ENCODE measurements around the gene CXCR1. TPM values are rescaled to one million over a fixed set of nuclear protein-coding genes. Genes with fewer than 3 reads are reported as not detected.

CXCR1 gene
- total and polyA plus RNA-seq, 12 donors, result 0.07 to 0.68 (median 0.17) TPM; not detected in 3

DNA sequence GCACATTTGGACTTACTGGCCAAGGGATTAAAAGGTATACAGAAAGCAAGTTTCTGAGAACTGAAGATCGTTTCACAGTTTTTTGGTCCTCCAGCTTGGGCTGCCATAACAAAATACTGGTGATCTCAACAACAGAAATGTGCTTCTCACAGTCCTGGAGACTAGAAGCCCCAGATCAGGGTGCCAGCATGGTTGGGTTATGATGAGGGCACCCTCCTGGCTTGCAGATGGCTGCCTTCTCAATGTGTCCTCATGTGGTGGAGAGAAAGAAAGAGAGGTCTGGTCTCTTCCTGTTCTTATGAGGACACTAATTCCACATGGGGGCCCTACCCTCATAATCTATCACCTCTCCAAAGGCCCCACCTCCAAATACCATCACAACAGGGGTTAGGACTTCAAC lies 20.1 kb upstream of the CXCR1 start:
- intact Hi-C loops (cut with DNase I), result loop anchor here (5.0 kb wide), 2 partner anchors 70 to 75 kb away; partner anchors contain the start of gene GPBAR1 (in 1 of the 2)
- no peak for DNase-seq
- Histone ChIP-seq H3K27ac (no peak overlapping the region), H3K27me3 (no peaks in the 10 kb centered on the region), H3K4me3 (no peak overlapping the region), H3K9me3 (replicated peaks in 1 of 3) (no peaks in the 10 kb centered on the region), H3K4me1 (replicated peaks in 1 of 2) (no peaks in the 10 kb centered on the region), H3K36me3 (replicated peaks in 1 of 2) (no peaks in the 10 kb centered on the region)
- WGBS, 4 donors, result 39 to 73% (median 41%) methylated on average over 1 of the region's 1 CpG
- TF ChIP-seq, protein P1, sequence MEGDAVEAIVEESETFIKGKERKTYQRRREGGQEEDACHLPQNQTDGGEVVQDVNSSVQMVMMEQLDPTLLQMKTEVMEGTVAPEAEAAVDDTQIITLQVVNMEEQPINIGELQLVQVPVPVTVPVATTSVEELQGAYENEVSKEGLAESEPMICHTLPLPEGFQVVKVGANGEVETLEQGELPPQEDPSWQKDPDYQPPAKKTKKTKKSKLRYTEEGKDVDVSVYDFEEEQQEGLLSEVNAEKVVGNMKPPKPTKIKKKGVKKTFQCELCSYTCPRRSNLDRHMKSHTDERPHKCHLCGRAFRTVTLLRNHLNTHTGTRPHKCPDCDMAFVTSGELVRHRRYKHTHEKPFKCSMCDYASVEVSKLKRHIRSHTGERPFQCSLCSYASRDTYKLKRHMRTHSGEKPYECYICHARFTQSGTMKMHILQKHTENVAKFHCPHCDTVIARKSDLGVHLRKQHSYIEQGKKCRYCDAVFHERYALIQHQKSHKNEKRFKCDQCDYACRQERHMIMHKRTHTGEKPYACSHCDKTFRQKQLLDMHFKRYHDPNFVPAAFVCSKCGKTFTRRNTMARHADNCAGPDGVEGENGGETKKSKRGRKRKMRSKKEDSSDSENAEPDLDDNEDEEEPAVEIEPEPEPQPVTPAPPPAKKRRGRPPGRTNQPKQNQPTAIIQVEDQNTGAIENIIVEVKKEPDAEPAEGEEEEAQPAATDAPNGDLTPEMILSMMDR (IDR thresholded peaks at IDR 0.05), result no peak
- no peak for TF ChIP-seq POLR2A (IDR thresholded peaks at IDR 0.05)

DNA sequence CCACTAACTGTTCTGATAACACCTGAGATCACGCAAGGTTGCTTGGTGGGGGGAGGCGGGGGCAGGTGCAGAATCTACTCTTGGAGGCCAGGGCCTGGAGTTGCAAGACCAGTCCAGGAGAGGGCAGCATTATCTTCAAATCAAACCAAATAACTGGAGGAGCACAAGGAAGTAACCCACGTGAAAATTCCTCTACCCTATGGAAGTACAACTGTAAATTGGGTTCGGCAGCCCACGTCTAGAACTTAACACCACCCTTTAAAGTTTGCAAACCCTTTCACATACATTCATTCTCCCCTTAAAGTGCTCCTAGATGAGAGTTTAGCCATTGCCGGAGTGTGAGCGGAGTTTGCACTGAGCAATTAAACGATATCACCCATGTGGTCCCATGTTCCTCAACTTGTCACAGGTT lies 19.6 kb upstream of the CXCR1 start:
- Histone ChIP-seq H3K4me1 (replicated peaks in 1 of 2) (no peaks in the 10 kb centered on the region), H3K27me3 (no peaks in the 10 kb centered on the region), H3K9me3 (replicated peaks in 1 of 3) (no peaks in the 10 kb centered on the region), H3K36me3 (replicated peaks in 1 of 2) (no peaks in the 10 kb centered on the region), H3K27ac (no peak overlapping the region), H3K4me3 (no peak overlapping the region)
- intact Hi-C loops (cut with DNase I), result loop anchor here (5.0 kb wide), 2 partner anchors 71 to 76 kb away; partner anchors contain the start of gene GPBAR1 (in 1 of the 2)
- TF ChIP-seq POLR2A (IDR thresholded peaks at IDR 0.05), result no peak
- TF ChIP-seq, protein P1 (IDR thresholded peaks at IDR 0.05), result peak; percentile 78 to 83 (median 82)
- WGBS, 4 donors, result 28 to 37% (median 33%) methylated on average over 8 of the region's 8 CpGs
- DNase-seq, result peak; percentile 56 to 86 (median 68)

DNA sequence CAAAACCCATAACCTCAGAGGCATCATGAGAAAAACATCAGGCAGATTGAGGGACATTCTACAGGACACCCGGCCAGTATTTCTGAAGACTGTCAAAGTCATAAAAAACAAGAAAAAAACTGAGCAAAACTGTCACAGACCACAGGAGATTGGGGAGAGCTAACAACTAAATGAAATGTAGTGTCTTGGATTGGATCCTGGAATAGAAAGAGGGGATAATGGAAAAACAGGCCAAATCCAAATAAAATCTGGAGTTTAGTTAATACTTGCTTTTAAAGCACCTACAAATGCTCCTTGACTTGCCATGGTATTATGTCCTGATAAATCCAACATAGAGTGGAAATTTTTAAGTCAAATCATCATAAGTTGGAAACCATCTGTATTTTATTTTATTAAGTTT lies 17.6 kb upstream of the CXCR1 start:
- intact Hi-C loops (cut with DNase I), result no loop called here
- Histone ChIP-seq H3K36me3 (replicated peaks in 1 of 2) (no peaks in the 10 kb centered on the region), H3K4me1 (replicated peaks in 1 of 2) (no peaks in the 10 kb centered on the region), H3K4me3 (no peak overlapping the region), H3K9me3 (replicated peaks in 1 of 3) (no peaks in the 10 kb centered on the region), H3K27me3 (no peaks in the 10 kb centered on the region), H3K27ac (no peak overlapping the region)
- no peak for DNase-seq
- 75 to 87% (median 82%) methylated on average over 1 of the region's 1 CpG for WGBS, 4 donors
- TF ChIP-seq, protein P1 (IDR thresholded peaks at IDR 0.05), result no peak
- TF ChIP-seq POLR2A (IDR thresholded peaks at IDR 0.05), result no peak

DNA sequence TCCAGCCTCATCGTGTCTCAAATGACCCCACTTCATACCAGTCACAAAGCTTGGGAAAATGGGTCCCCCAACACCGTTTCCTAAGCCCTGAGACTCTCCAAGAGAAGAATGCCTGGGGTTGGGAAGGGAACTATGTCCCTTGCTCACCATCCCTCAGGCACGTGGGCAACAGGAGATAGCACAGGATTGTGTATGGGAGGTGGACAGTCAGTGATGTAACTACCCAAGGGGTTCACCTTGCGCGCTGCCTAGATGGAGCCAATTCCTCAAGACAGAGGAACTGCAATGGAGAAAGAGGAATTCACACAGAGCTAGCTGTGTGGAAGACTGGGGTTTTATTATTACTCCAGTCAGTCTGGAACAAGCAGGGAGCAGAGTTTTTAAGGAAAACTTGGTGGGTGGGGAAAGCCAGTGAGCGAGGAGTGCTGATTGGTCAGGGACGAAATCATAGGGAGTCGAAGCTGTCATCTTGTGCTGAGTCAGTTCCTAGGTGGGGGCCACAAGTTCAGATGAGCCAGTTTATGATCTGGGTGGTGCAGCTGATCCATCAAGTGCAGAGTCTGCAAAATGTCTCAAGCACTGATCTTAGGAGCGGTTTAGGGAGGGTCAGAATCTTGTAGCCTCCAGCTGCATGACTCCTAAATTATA lies 13.8 kb upstream of the CXCR1 start:
- DNase-seq, result no peak
- TF ChIP-seq, protein P1 (IDR thresholded peaks at IDR 0.05), result no peak
- TF ChIP-seq POLR2A (IDR thresholded peaks at IDR 0.05), result no peak
- Histone ChIP-seq H3K36me3 (replicated peaks in 1 of 2) (no peaks in the 10 kb centered on the region), H3K4me3 (no peak overlapping the region), H3K27me3 (no peaks in the 10 kb centered on the region), H3K9me3 (replicated peaks in 1 of 3) (no peaks in the 10 kb centered on the region), H3K27ac (no peak overlapping the region), H3K4me1 (replicated peaks in 1 of 2) (no peaks in the 10 kb centered on the region)
- intact Hi-C loops (cut with DNase I), result no loop called here
- 63 to 69% (median 66%) methylated on average over 9 of the region's 9 CpGs for WGBS, 4 donors

Measured in adrenal gland (tissue), 12 donors.